Nephron progenitor cell (in vitro differentiated cells): ENCODE results near the gene NHS.
A peak's percentile ranks its signal among the peaks of the same experiment; 100 is the strongest.

Experiments
- DNase-seq: peaks from one replicate; pipeline ENCODE4 v3.0.0; 2021
- H3K27ac Mint-ChIP-seq: 2 replicates; pipeline ENCODE4 v1.8.0; 2021; ENCODE audit warnings: mild to moderate bottlenecking, moderate library complexity, mixed read lengths
- H3K27me3 Mint-ChIP-seq: 2 replicates; pipeline ENCODE4 v1.8.0; 2021; ENCODE audit warnings: mild to moderate bottlenecking, low read depth, mixed read lengths; ENCODE audit not compliant: poor library complexity
- H3K36me3 Mint-ChIP-seq: 2 replicates; pipeline ENCODE4 v1.8.0; 2021; ENCODE audit warnings: low read depth, mixed read lengths
- H3K4me1 Mint-ChIP-seq: 2 replicates; pipeline ENCODE4 v1.8.0; 2021; ENCODE audit warnings: mixed read lengths
- H3K4me3 Mint-ChIP-seq: 2 replicates; pipeline ENCODE4 v1.8.0; 2021; ENCODE audit warnings: mild to moderate bottlenecking, moderate library complexity, mixed read lengths
- H3K9me3 Mint-ChIP-seq: 2 replicates; pipeline ENCODE4 v1.8.0; 2021; ENCODE audit warnings: mild to moderate bottlenecking, moderate library complexity, mixed read lengths
- CTCF ChIP-seq: fragments of 200-600 bp; sonication (generic); IDR thresholded peaks from 2 replicates; pipeline ENCODE4 v1.5.0; 2021; ENCODE audit warnings: antibody characterized with exemption

The NHS gene

DNA sequence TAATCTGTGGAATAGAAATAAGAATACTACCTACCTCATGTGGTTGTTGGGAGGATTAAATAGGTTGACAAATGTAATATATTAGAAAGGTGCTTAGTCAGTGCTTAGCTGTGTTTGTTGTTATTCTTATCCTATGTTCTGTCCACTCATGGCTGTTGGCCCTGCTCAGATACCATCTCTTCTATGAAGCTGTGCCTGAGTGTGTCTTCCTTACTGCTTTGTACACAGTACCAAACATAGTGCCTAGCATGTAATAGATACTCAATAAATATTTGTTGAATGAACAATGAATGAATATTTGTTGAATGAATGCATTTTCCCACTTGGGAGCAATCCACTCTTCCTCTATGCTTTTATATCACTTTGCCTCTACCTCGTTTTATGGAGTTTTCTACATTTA is 57.2 kb downstream of the NHS start:
- no peak overlapping the region for H3K27ac Mint-ChIP-seq
- no peak for DNase-seq
- TF ChIP-seq CTCF, result no peak
- H3K4me1 Mint-ChIP-seq, result peaks cover 34% of the 10 kb centered on the region
- H3K36me3 Mint-ChIP-seq, result peaks cover 4% of the 10 kb centered on the region
- H3K27me3 Mint-ChIP-seq, result no peaks in the 10 kb centered on the region
- H3K4me3 Mint-ChIP-seq, result no peak overlapping the region
- peaks cover 9% of the 10 kb centered on the region for H3K9me3 Mint-ChIP-seq

- no peak overlapping the region for H3K27ac Mint-ChIP-seq
- no peak for DNase-seq
Observed at GRCh38 chrX:17433965-17434364, 59.0 kb downstream of the NHS start.

DNA sequence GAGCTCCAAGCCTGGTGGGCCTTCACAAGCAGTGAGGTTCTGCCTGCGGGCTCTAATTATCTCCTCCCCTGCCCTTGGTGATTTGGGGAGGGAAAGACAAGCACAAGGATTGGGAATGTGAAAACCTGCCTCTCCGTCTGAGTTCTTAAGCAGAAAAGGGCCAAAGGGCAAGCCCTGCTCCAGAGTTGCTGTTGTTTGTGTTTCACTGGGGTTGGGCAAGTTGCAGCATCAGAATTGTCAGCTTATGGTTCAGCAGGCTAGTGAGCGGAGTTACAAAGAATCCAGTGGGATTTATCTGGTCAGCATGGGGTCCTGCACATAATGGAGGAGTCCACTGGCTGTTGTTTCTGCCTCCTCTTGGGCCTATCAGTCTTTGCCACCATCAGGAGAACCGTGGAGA is 60.5 kb downstream of the NHS start:
- H3K27me3 Mint-ChIP-seq, result no peaks in the 10 kb centered on the region
- H3K36me3 Mint-ChIP-seq, result peaks cover 3% of the 10 kb centered on the region
- no peak overlapping the region for H3K4me3 Mint-ChIP-seq
- peak overlapping the region; percentile 95 for H3K27ac Mint-ChIP-seq
- H3K4me1 Mint-ChIP-seq, result peaks cover 35% of the 10 kb centered on the region
- no peak for DNase-seq
- no peak for TF ChIP-seq CTCF
- H3K9me3 Mint-ChIP-seq, result peaks cover 8% of the 10 kb centered on the region

More at GRCh38 chrX:17433965-17434364, 59.0 kb downstream of the NHS start:
- TF ChIP-seq CTCF, result no peak
- Mint-ChIP-seq H3K9me3 (peaks cover 9% of the 10 kb centered on the region), H3K27me3 (no peaks in the 10 kb centered on the region), H3K4me1 (peaks cover 34% of the 10 kb centered on the region), H3K36me3 (peaks cover 4% of the 10 kb centered on the region), H3K4me3 (no peak overlapping the region)

DNA sequence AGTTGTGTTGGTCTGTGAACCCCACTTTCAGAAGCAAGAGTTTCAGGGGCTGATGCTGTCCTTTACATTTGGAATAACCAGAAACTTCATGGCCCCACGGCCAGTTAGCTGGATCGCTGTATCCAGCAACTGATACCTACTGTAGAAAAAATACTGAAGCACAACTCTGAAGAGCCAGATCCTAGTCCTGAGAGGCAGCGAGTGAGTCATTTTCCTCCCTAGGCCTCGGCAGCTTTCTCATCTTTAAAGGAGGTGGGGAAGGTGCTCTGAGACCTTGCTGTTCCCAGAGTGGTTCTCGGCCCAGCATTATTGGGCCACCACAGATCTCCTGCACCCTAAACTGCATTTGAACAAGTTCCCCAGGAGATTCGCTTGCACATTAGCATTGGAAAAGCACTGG is 63.2 kb downstream of the NHS start:
- Mint-ChIP-seq H3K4me1 (peaks cover 36% of the 10 kb centered on the region), H3K9me3 (peaks cover 2% of the 10 kb centered on the region), H3K27ac (no peak overlapping the region), H3K27me3 (no peaks in the 10 kb centered on the region), H3K36me3 (no peaks in the 10 kb centered on the region), H3K4me3 (no peak overlapping the region)
- no peak for TF ChIP-seq CTCF
- DNase-seq, result no peak

- no peak for DNase-seq
- no peak for TF ChIP-seq CTCF
- Mint-ChIP-seq H3K4me1 (peaks cover 24% of the 10 kb centered on the region), H3K4me3 (no peak overlapping the region), H3K27ac (no peak overlapping the region), H3K9me3 (no peaks in the 10 kb centered on the region), H3K27me3 (peaks cover 3% of the 10 kb centered on the region), H3K36me3 (no peaks in the 10 kb centered on the region)
Observed at GRCh38 chrX:17440258-17440657, 65.3 kb downstream of the NHS start.

GRCh38 chrX:17440836-17441235 is 65.8 kb downstream of the NHS start:
- Mint-ChIP-seq H3K27me3 (peaks cover 3% of the 10 kb centered on the region), H3K36me3 (no peaks in the 10 kb centered on the region), H3K27ac (no peak overlapping the region), H3K4me3 (no peak overlapping the region), H3K9me3 (no peaks in the 10 kb centered on the region), H3K4me1 (peaks cover 22% of the 10 kb centered on the region)
- TF ChIP-seq CTCF, result no peak
- no peak for DNase-seq
